ENCODE data around the gene MAP2K2.
"Not testable (repeated sequence)": the region's sequence is repeated elsewhere in the genome, so short reads cannot be mapped to it uniquely, and the experiment has no call there.

MAP2K2 gene

GRCh38 chr19:4130744-4131438 lies 7.0 kb upstream of the MAP2K2 start:
- no peaks in the 10 kb centered on the region for H3K36me3 ChIP-seq (ENCODE audit: control insufficient read depth, insufficient read depth, low read length)
- H3K27me3 ChIP-seq (replicated peaks; ENCODE audit: control insufficient read depth, insufficient read depth, low read length, poor library complexity, severe bottlenecking): no peaks in the 10 kb centered on the region
- no peak overlapping the region for H3K4me3 ChIP-seq (ENCODE audit: insufficient read depth, low read depth, low read length, poor library complexity, severe bottlenecking)
- DNase-seq: no peak
- H3K9me3 ChIP-seq (ENCODE audit: control insufficient read depth, low read length): no peaks in the 10 kb centered on the region
- no peak overlapping the region for H3K27ac ChIP-seq (ENCODE audit: insufficient read depth, low read length, poor library complexity, severe bottlenecking)
- H3K4me1 ChIP-seq (ENCODE audit: control insufficient read depth, insufficient read depth, low read length, poor library complexity, severe bottlenecking): no peaks in the 10 kb centered on the region

DNA sequence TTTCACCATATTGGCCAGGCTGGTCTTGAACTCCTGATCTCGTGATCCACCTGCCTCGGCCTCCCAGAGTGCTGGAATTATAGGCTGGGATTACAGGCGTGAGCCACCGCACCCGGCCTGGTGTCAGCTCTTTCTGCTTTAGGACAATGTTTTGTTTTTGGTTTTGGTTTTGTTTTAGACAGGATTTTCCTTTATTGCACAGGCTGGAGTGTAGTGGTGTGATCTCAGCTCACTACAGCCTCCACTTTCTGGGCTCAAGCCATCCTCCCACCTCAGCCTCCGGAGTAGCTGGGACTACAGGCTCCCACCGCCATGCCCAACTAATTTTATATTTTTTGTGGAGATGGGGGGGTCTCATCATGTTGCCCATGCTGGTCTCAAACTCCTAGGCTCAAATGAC lies 5.1 kb upstream of the MAP2K2 start:
- not testable (repeated sequence) for H3K9me3 ChIP-seq (ENCODE audit: control insufficient read depth, low read length); H3K27me3 ChIP-seq (replicated peaks; ENCODE audit: control insufficient read depth, insufficient read depth, low read length, poor library complexity, severe bottlenecking); H3K4me3 ChIP-seq (ENCODE audit: insufficient read depth, low read depth, low read length, poor library complexity, severe bottlenecking); H3K27ac ChIP-seq (ENCODE audit: insufficient read depth, low read length, poor library complexity, severe bottlenecking); H3K4me1 ChIP-seq (ENCODE audit: control insufficient read depth, insufficient read depth, low read length, poor library complexity, severe bottlenecking); H3K36me3 ChIP-seq (ENCODE audit: control insufficient read depth, insufficient read depth, low read length); DNase-seq

DNA sequence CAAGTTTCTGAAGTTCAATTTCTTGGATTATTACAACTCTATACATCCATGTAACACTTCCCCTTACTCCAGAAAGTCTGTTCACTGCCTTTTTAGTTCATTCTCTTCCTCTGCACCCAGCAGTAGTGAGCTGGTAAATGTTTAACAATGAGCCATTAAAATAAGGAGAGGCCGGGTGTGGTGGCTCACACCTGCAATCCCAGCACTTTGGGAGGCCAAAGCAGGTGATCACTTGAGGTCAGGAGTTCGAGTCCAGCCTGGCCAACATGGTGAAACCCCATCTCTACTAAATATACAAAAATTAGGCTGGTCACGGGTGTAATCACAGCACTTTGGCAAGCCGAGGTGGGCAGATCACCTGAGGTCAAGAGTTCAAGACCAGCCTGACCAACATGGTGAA lies 3.4 kb upstream of the MAP2K2 start:
- not testable (repeated sequence) for H3K27ac ChIP-seq (ENCODE audit: insufficient read depth, low read length, poor library complexity, severe bottlenecking); H3K4me3 ChIP-seq (ENCODE audit: insufficient read depth, low read depth, low read length, poor library complexity, severe bottlenecking); H3K27me3 ChIP-seq (replicated peaks; ENCODE audit: control insufficient read depth, insufficient read depth, low read length, poor library complexity, severe bottlenecking); H3K9me3 ChIP-seq (ENCODE audit: control insufficient read depth, low read length); H3K36me3 ChIP-seq (ENCODE audit: control insufficient read depth, insufficient read depth, low read length); DNase-seq
- H3K4me1 ChIP-seq (ENCODE audit: control insufficient read depth, insufficient read depth, low read length, poor library complexity, severe bottlenecking): peaks cover 18% of the 10 kb centered on the region

DNA sequence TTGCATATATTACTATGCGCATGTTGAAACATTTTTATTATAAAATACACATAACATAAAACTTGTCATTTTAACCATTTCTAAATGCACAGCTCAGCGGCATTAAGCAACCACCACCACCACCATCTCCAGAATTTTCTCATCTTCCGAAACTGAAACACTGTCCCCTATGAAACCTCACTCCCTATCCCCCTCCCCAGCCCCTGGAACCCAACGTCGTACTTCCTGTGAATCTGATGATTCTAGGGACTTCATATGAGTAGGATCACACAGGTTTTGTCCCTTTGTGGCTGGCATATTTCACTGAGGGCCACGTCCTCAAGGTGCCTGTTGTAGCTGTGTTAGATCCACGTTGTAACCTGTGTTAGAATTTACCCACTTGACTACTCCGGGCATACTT lies 716 bp upstream of the MAP2K2 start:
- DNase-seq: no peak
- Histone ChIP-seq H3K4me1 (ENCODE audit: control insufficient read depth, insufficient read depth, low read length, poor library complexity, severe bottlenecking) (peaks cover 18% of the 10 kb centered on the region), H3K4me3 (ENCODE audit: insufficient read depth, low read depth, low read length, poor library complexity, severe bottlenecking) (peak overlapping the region; percentile 73), H3K36me3 (ENCODE audit: control insufficient read depth, insufficient read depth, low read length) (no peaks in the 10 kb centered on the region), H3K9me3 (ENCODE audit: control insufficient read depth, low read length) (no peaks in the 10 kb centered on the region), H3K27me3 (replicated peaks; ENCODE audit: control insufficient read depth, insufficient read depth, low read length, poor library complexity, severe bottlenecking) (no peaks in the 10 kb centered on the region), H3K27ac (ENCODE audit: insufficient read depth, low read length, poor library complexity, severe bottlenecking) (peak overlapping the region; percentile 73)

DNA sequence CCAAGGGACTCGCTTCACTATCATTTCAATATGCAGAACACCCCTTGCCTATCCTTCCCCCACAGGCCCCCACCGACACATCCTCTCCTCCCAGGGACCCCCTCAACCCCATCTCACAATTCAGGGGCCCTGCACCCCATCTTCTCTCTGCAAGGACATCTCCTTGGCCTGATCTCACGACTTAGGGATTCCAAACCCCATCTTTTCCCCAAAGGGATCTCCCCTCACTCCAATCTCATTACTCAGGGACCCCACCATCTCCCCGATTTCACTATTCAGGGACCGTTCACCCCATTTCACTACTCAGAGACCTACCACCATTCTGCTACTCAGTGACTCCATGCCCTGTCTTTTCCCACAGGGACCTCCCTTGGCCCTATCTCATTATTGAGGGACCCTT lies 1.4 kb downstream of the MAP2K2 start:
- Histone ChIP-seq H3K4me1 (ENCODE audit: control insufficient read depth, insufficient read depth, low read length, poor library complexity, severe bottlenecking) (peaks cover 18% of the 10 kb centered on the region), H3K27me3 (replicated peaks; ENCODE audit: control insufficient read depth, insufficient read depth, low read length, poor library complexity, severe bottlenecking) (no peaks in the 10 kb centered on the region), H3K9me3 (ENCODE audit: control insufficient read depth, low read length) (no peaks in the 10 kb centered on the region), H3K4me3 (ENCODE audit: insufficient read depth, low read depth, low read length, poor library complexity, severe bottlenecking) (peak overlapping the region; percentile 73), H3K27ac (ENCODE audit: insufficient read depth, low read length, poor library complexity, severe bottlenecking) (peak overlapping the region; percentile 63), H3K36me3 (ENCODE audit: control insufficient read depth, insufficient read depth, low read length) (peaks cover 2% of the 10 kb centered on the region)
- DNase-seq: no peak

DNA sequence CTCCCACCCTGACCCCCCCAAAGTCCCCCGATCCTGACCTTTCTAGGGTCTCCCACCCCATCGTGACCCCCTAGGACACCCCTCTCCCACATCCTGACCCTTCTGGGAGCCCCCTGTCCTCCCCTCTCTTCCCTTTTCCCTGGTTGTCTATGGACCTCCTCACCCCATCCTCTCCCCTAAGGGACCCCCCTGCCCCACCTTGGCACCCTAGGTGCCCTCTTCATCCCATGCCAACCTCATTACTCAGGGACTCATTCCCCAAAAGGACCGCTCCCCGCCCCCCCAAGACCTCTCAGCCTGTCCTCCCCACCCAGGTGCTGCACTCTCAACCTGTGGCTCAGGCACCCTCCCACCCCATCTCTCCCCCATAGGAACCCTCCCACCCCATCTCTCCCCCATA lies 2.1 kb downstream of the MAP2K2 start:
- DNase-seq: no peak
- no peaks in the 10 kb centered on the region for H3K27me3 ChIP-seq (replicated peaks; ENCODE audit: control insufficient read depth, insufficient read depth, low read length, poor library complexity, severe bottlenecking)
- no peaks in the 10 kb centered on the region for H3K9me3 ChIP-seq (ENCODE audit: control insufficient read depth, low read length)
- no peak overlapping the region for H3K27ac ChIP-seq (ENCODE audit: insufficient read depth, low read length, poor library complexity, severe bottlenecking)
- H3K36me3 ChIP-seq (ENCODE audit: control insufficient read depth, insufficient read depth, low read length): peaks cover 6% of the 10 kb centered on the region
- H3K4me1 ChIP-seq (ENCODE audit: control insufficient read depth, insufficient read depth, low read length, poor library complexity, severe bottlenecking): peaks cover 18% of the 10 kb centered on the region
- no peak overlapping the region for H3K4me3 ChIP-seq (ENCODE audit: insufficient read depth, low read depth, low read length, poor library complexity, severe bottlenecking)

DNA sequence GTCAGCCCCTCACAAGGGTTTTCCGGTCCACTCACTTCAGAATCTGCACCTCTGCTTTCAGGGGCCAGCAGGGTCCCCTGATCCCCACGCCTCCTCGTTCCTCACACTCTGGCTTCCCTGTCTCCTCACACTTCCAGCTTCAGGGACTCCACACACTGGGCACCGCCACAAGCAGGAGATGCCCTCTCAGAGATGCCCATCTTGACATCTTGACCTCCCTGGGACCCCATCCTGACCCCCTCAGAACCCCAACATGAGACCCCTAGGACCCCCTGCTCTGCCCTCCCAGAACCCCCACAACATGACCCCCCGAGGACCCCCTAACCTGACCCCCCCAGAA lies 2.7 kb downstream of the MAP2K2 start:
- peaks cover 18% of the 10 kb centered on the region for H3K4me1 ChIP-seq (ENCODE audit: control insufficient read depth, insufficient read depth, low read length, poor library complexity, severe bottlenecking)
- no peak overlapping the region for H3K27ac ChIP-seq (ENCODE audit: insufficient read depth, low read length, poor library complexity, severe bottlenecking)
- peaks cover 6% of the 10 kb centered on the region for H3K36me3 ChIP-seq (ENCODE audit: control insufficient read depth, insufficient read depth, low read length)
- H3K27me3 ChIP-seq (replicated peaks; ENCODE audit: control insufficient read depth, insufficient read depth, low read length, poor library complexity, severe bottlenecking): no peaks in the 10 kb centered on the region
- no peaks in the 10 kb centered on the region for H3K9me3 ChIP-seq (ENCODE audit: control insufficient read depth, low read length)
- H3K4me3 ChIP-seq (ENCODE audit: insufficient read depth, low read depth, low read length, poor library complexity, severe bottlenecking): no peak overlapping the region
- DNase-seq: no peak

- no peaks in the 10 kb centered on the region for H3K27me3 ChIP-seq (replicated peaks; ENCODE audit: control insufficient read depth, insufficient read depth, low read length, poor library complexity, severe bottlenecking)
- H3K36me3 ChIP-seq (ENCODE audit: control insufficient read depth, insufficient read depth, low read length): peaks cover 6% of the 10 kb centered on the region
- peaks cover 21% of the 10 kb centered on the region for H3K4me1 ChIP-seq (ENCODE audit: control insufficient read depth, insufficient read depth, low read length, poor library complexity, severe bottlenecking)
- H3K9me3 ChIP-seq (ENCODE audit: control insufficient read depth, low read length): no peaks in the 10 kb centered on the region
- H3K4me3 ChIP-seq (ENCODE audit: insufficient read depth, low read depth, low read length, poor library complexity, severe bottlenecking): no peak overlapping the region
- no peak overlapping the region for H3K27ac ChIP-seq (ENCODE audit: insufficient read depth, low read length, poor library complexity, severe bottlenecking)
- no peak for DNase-seq
Observed at GRCh38 chr19:4120559-4121272, 3.2 kb downstream of the MAP2K2 start.

DNA sequence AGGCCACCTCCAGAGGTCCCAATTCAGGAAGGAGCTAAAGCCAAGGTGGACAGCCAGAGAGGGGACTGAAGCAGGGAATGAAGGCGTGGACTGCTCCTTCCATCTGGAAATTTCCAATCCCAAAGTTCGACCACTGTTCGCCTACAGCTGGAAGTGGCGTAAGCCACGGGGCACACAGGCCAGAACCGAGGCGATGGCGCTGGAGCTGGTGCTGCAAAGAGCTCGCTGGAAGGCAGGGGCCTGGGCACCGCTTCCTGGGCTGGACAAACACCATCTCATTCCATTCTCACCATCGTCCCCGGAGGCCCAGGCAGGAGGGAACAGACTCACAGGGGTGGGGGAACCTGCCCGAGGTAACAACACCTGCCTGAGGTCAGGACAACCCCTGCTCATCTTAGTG lies 4.2 kb downstream of the MAP2K2 start:
- H3K9me3 ChIP-seq (ENCODE audit: control insufficient read depth, low read length): no peaks in the 10 kb centered on the region
- H3K4me1 ChIP-seq (ENCODE audit: control insufficient read depth, insufficient read depth, low read length, poor library complexity, severe bottlenecking): peaks cover 30% of the 10 kb centered on the region
- H3K27ac ChIP-seq (ENCODE audit: insufficient read depth, low read length, poor library complexity, severe bottlenecking): no peak overlapping the region
- DNase-seq: no peak
- no peak overlapping the region for H3K4me3 ChIP-seq (ENCODE audit: insufficient read depth, low read depth, low read length, poor library complexity, severe bottlenecking)
- no peaks in the 10 kb centered on the region for H3K27me3 ChIP-seq (replicated peaks; ENCODE audit: control insufficient read depth, insufficient read depth, low read length, poor library complexity, severe bottlenecking)
- peaks cover 6% of the 10 kb centered on the region for H3K36me3 ChIP-seq (ENCODE audit: control insufficient read depth, insufficient read depth, low read length)

DNA sequence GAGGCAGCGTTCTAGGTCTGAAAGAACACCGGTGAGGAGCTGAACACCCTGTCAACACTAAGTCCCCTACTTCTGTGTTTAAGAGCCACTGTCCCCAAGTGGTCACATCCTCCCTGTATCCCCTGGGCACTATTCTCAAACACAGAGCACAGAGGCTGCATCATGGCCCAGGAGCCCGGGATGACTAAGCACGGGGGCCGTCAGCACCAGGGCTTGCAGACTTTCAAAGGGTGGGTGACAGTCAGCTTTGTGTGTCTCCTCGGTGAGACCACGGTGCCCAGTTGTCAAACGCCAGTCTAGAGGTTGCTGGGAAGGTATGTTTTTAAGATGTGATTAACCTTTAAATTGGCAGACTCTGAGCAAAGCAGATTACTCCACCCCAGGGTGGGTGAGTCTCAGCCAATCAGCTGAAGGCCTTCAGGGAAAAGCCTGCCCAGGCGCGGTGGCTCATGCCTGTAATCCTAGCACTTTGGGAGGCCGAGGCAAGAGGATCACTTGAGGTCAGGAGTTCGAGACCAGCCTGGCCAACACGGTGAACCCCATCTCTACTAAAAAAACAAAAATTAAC lies 8.0 kb downstream of the MAP2K2 start:
- no peaks in the 10 kb centered on the region for H3K27me3 ChIP-seq (replicated peaks; ENCODE audit: control insufficient read depth, insufficient read depth, low read length, poor library complexity, severe bottlenecking)
- peak overlapping the region; percentile 47 for H3K27ac ChIP-seq (ENCODE audit: insufficient read depth, low read length, poor library complexity, severe bottlenecking)
- H3K4me3 ChIP-seq (ENCODE audit: insufficient read depth, low read depth, low read length, poor library complexity, severe bottlenecking): no peak overlapping the region
- peaks cover 15% of the 10 kb centered on the region for H3K4me1 ChIP-seq (ENCODE audit: control insufficient read depth, insufficient read depth, low read length, poor library complexity, severe bottlenecking)
- H3K36me3 ChIP-seq (ENCODE audit: control insufficient read depth, insufficient read depth, low read length): peaks cover 23% of the 10 kb centered on the region
- H3K9me3 ChIP-seq (ENCODE audit: control insufficient read depth, low read length): no peaks in the 10 kb centered on the region
- DNase-seq: no peak

Measured in effector memory CD4-positive, alpha-beta T cell (primary cell).